OCI-LY7 (cell line): ENCODE data around the gene DDX5.

ENCODE experiments used
- CTCF ChIP-seq: fragments of 200-600 bp; sonication (generic); conservative IDR thresholded peaks from 2 replicates; pipeline ENCODE4 v1.5.1; 2014; ENCODE audit warnings: mild to moderate bottlenecking, antibody characterized with exemption, low read length, moderate library complexity, mixed read lengths
- EZH2phosphoT487 ChIP-seq: fragments of 200-600 bp; sonication (generic); IDR thresholded peaks from 2 replicates; pipeline ENCODE4 v1.6.1; 2018; ENCODE audit warnings: low read depth, borderline replicate concordance, mild to moderate bottlenecking, mixed run types, antibody characterized with exemption, low read length, moderate library complexity, mixed read lengths

- TF ChIP-seq CTCF, result no peak
- TF ChIP-seq EZH2phosphoT487, result no peak
Observed at GRCh38 chr17:64506576-64507412, 705 bp upstream of the DDX5 start, which contains the start of gene CEP95.
